ENCODE measurements around the gene TMEM45B.
"Not testable (repeated sequence)": the region's sequence is repeated elsewhere in the genome, so short reads cannot be mapped to it uniquely, and the experiment has no call there.

The TMEM45B gene

DNA sequence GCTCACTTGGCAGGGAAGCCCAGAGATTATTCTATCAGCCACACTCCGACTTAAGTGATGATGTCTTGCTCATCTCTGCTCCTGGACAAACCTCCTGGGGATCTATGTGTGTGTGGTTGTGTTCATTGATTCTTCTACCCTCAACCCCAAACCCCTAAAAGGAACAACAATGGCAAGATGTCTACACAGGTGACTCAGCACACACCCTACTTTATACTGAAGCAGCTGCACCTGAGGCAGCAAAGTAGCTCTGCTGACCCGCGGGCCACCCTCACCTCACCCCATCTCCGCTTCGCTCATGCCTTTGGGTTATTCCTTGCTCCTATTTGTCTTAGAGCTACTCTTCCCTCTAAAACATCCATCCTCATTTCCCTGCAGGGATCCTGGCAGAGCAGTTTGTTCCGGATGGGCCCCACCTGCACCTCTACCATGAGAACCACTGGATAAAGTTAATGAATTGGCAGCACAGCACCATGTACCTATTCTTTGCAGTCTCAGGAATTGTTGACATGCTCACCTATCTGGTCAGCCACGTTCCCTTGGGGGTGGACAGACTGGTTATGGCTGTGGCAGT, 38.7 kb downstream of the TMEM45B start:
- no peak for DNase-seq

- DNase-seq, result no peak
Measured at GRCh38 chr11:129855086-129855485, 39.4 kb downstream of the TMEM45B start.

- no peak for DNase-seq
Measured at GRCh38 chr11:129856036-129856435, 40.4 kb downstream of the TMEM45B start.

DNA sequence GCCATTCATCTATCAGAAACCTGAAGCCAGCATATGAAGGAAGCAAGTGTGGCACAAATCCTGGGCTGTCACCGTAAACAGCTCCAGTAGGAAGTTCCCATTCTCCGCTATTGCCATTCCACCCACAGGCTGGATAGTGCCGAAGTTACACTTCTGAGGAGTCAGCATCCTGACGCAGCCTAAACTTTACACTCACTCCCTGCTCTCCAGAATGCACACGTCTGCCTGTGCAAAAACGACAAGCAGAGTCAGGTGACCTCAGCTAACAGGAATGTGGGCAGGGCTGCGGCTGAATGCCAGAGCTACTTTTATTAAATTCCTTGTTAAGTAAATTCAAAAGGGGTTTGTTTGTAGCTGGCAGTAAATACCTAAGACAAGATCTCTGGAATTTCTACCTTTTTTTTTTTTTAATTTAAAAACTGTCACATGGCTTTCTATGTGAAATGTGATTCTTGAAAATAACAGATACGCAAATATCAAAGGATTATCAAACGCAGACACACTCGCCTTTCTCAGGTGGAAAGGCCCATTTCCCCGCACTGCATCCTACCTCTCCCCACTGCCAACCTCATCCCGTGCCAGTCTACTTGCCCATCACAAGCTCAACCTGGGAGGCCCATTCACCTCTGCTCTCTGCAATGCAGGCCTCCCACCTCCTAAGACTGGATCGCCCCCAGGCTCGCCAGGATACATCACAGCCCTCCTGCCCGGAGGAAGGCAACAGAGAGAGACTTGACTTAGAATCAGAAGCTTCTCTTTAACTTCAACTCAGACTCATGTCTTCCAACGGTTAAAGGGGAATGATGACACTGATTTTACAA, 46.3 kb downstream of the TMEM45B start:
- DNase-seq, result peak; percentile 73

DNA sequence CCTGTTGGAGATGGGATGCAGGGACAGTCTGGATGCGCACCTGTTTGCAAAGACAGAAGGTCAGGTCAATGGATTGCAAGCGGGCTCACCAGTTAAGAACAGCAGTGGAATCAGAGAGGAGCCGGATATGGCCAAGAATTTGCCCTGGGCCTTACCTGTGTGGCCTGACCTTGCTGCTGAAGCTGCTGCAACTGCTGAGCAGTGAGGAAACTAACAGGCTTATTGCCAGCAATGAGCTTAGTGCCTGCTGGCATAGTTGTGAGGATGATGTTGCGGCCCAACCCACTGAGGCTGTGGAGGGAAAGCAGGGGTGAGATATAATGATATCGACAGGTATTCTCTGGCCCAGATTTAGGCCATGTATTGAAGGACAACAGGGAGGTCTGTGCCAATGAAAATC, 49.2 kb downstream of the TMEM45B start:
- no peak for DNase-seq

DNA sequence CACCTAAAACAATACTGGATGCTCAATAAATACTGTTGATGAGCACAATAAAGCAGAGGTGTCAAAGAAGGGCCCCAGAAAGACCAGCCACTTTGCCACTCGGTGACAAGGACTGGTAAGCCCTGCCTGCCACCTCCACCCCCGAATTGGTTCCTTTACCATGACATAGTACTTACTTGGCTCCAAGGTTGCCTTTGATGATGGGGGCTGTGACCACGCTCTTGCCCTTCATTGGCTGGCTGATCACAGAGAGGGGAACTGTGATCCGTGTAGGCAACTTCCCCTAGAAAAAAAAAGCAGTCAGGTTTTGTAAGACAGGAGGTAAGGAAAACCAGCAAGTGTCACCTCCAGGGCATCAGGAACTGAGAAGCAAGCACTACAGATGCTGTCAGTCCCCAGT, 50.1 kb downstream of the TMEM45B start:
- DNase-seq, result no peak

DNA sequence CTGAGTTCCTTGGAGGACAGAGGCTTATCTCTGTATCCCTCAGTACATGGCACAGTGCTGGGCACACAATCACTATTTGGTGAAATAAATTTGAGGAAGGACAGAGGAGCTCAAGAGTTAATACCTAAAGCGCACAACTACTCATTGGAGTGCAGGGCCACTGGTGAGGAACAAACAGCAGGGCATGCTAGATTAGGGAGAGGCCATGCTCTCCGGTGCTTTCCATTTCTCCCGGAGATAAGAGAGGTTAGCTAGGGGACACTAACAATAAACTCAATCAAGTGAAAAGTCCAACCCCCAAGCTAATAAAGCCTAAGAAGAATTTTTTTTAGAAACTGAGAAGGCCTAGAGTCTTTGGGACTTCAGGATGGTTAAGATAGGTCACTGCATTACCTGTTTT, 50.7 kb downstream of the TMEM45B start:
- DNase-seq, result no peak

DNA sequence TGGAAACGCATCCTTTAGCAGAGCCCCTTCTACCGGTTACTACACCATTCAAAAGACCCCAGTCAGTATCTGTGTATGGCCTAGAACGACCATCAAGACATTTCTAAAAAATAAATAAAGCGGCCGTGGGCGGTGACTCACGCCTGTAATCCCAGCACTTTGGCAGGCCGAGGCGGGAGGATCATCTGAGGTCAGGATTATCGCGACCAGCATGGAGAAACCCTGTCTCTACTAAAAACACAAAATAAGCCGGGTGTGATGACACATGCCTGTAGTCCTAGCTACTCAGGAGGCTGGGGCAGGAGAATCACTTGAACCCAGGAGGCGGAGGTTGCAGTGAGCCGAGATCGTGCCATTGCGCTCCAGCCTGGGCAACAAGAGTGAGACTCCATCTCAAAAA, 53.0 kb downstream of the TMEM45B start:
- not testable (repeated sequence) for DNase-seq

- DNase-seq, result no peak
Measured at GRCh38 chr11:129871914-129872313, 56.3 kb downstream of the TMEM45B start.

GRCh38 chr11:129880311-129880710, 64.7 kb downstream of the TMEM45B start:
- no peak for DNase-seq

GRCh38 chr11:129881570-129882170, 66.0 kb downstream of the TMEM45B start:
- no peak for DNase-seq

GRCh38 chr11:129884581-129884980, 68.9 kb downstream of the TMEM45B start:
- DNase-seq, result no peak

GRCh38 chr11:129885381-129885780, 69.7 kb downstream of the TMEM45B start:
- DNase-seq, result no peak

GRCh38 chr11:129888451-129888850, 72.8 kb downstream of the TMEM45B start:
- DNase-seq, result no peak

DNA sequence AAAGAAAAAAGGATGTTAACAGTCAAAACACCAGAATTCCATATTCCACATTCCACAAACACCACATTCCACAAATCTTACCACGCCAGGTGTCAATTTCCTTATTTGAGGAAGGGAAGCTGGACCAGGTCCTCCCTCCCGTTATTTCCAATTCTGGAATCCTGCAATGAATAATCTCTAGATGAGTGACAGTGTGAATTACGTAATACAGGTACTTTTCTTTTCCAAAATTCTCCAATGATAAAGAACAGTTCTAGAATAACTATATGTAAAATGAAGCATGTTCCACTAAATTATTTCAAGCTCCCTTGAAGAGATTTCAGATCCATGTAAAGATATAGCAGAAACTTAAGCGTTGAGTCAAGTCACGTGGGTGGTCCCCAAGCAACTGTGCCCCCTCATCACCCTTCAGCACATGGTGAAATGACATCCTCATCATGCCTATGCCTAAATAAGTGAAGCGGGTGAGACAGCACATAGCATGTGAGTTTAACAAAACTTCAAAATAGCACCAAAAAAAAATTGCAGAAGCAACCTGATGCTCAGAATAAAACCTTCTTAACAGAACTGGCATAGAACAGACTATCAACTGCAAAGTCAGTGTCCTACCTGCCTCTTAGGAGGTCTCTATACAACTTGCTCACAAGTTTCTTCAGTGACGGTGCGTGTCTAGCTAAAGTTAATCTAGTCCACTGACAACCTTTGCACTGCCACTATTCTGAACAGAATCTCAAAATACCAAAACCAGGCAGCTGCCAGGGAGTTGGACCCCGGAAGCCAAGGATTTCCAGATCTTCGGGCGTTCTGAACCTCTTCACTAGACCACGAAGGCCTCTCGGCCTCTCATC, 78.9 kb downstream of the TMEM45B start:
- DNase-seq, result no peak

DNA sequence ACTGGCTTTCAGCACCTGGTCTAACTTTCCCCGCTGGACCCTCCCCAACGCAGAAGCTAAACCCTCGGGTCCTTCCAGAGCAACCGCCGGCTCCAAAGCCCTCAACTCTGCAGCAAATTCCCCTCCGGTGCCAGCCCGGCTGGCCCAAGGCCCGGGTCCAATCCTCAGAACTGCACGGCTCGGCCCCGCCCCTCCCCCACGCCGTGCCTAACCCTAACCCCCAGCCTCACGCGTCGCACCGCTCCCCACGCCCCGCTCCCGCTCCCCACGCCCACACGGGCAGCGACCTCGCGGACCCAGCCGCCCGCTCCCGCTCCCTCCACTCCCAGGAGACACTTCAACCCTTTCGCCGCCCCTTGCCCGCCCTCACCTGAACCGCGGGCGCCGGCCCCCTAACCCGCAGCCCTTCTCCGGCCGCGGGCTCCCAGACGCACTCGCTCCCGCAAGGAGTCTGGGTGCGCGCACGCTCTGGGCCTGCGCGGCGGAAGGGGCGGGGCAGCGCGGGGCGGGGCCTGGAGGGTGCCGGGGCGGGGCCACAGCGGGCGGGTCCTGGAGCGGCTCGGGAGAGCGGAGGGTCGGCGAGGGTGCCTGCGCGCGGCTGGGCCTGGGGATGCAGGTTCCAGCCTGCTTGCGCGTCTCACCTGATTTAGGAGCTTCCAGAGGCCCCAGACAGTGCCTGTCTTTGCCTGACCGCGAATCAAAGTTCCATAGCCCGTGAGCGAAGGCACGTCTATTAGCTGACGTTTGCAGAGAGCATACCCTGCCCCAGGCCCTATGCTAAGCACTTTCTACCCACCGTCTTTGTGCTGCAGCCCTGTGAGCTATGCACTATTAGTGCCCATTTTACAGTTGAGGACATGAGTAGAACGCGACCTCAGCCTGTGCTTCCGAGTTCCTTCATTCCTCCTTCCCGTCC, 79.7 kb downstream of the TMEM45B start, which contains the start of gene NFRKB:
NFRKB (minus strand) TSS at position 453 of the 916 bp plus-strand sequence. CDS start 2,729 bp downstream, outside the sequence.
- peak; percentile 41 for DNase-seq

DNA sequence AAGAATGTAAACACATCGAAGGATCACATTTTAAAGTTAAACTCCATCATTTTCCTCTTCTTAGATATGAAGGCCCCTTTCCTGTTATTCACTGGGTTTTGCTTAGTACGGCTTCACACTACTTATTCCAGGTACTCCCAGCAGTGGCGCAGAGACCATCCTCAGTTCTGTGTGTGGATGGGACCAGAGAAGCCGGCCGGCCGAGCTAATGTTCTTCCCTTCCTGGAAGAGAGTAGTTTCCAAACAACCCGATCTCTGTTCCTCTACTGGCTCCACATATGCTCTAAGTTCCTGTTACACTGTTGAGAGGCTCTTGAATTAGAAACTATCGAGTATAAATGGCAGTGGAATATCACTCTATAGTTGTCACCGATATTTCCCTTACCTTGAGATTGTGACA, 80.4 kb downstream of the TMEM45B start:
- DNase-seq, result no peak

DNA sequence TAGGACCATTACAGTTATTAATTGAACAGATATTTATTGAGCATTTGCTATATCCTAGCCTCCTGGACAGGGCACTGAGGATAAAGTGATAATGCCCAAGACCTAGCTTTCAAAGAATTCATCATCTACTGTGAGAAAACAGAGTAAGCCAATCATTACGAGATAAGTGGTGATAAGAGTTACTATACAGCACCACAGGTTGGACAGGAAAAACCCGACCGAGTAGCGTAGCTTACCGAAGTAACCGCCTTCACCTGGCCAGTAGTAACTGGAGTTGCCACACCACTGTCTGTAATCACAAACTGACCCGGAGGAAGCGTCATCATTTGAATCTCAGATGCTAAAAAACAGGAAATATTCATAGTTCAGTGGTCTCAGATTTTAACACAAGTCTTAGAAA, 89.8 kb downstream of the TMEM45B start:
- no peak for DNase-seq

Measured in amniotic stem cell (primary cell).